HG03064 (cell line): ENCODE data around the gene CLCF1.
"Not testable (repeated sequence)": the region's sequence is repeated elsewhere in the genome, so short reads cannot be mapped to it uniquely, and the experiment has no call there.

Source experiments
- ATAC-seq: cut with Tn5 transposase; IDR thresholded peaks from one replicate; pipeline ENCODE4 v1.9.1; 2021; ENCODE audit warnings: low read depth; ENCODE audit not compliant: unreplicated experiment

Gene CLCF1

GRCh38 chr11:67409261-67409666, 35.9 kb upstream of the CLCF1 start:
- no peak for ATAC-seq

GRCh38 chr11:67408437-67409200, 35.2 kb upstream of the CLCF1 start:
- no peak for ATAC-seq

- ATAC-seq: no peak
Observed at GRCh38 chr11:67407688-67408163, 34.3 kb upstream of the CLCF1 start.

- ATAC-seq: no peak
Observed at GRCh38 chr11:67406969-67407687, 33.7 kb upstream of the CLCF1 start.

- no peak for ATAC-seq
Observed at GRCh38 chr11:67406420-67406968, 33.1 kb upstream of the CLCF1 start.

- ATAC-seq: no peak
Observed at GRCh38 chr11:67405688-67406339, 32.4 kb upstream of the CLCF1 start.

GRCh38 chr11:67405196-67405567, 31.8 kb upstream of the CLCF1 start:
- no peak for ATAC-seq

- ATAC-seq: no peak
Observed at GRCh38 chr11:67404515-67405195, 31.3 kb upstream of the CLCF1 start.

GRCh38 chr11:67403085-67403484, 29.7 kb upstream of the CLCF1 start:
- not testable (repeated sequence) for ATAC-seq

GRCh38 chr11:67402192-67402839, 28.9 kb upstream of the CLCF1 start:
- ATAC-seq: not testable (repeated sequence)

GRCh38 chr11:67401495-67402191, 28.2 kb upstream of the CLCF1 start, which contains the start of gene PPP1CA:
Gene PPP1CA (minus strand): TSS chr11:67401858. CDS start chr11:67401782, 76 bp downstream.
- peak; percentile 50 for ATAC-seq

GRCh38 chr11:67400942-67401494, 27.6 kb upstream of the CLCF1 start:
- no peak for ATAC-seq

GRCh38 chr11:67400251-67400941, 27.0 kb upstream of the CLCF1 start:
- no peak for ATAC-seq

- ATAC-seq: no peak
Observed at GRCh38 chr11:67398661-67399563, 25.5 kb upstream of the CLCF1 start.

- ATAC-seq: no peak
Observed at GRCh38 chr11:67397986-67398660, 24.7 kb upstream of the CLCF1 start.

GRCh38 chr11:67397536-67397935, 24.1 kb upstream of the CLCF1 start:
- no peak for ATAC-seq
